A549 (cell line): ENCODE data around the gene ANTKMT.

Source experiments
- CBX8 ChIP-seq: fragments of 200-600 bp; sonication (generic); IDR thresholded peaks from 2 replicates; pipeline ENCODE4 v1.6.1; 2016
- EP300 ChIP-seq, 2 experiments: fragments of >200 bp; sonication (Bioruptor Twin); formaldehyde crosslinking; IDR thresholded peaks; 2 replicates in 1 of 2; 3 replicates in 1 of 2; pipeline ENCODE4 v1.6.1; 2016 to 2017
- JUN ChIP-seq, 2 experiments: fragments of >200 bp; sonication (Bioruptor Twin); formaldehyde crosslinking; IDR thresholded peaks; 2 replicates in 1 of 2; 3 replicates in 1 of 2; pipeline ENCODE4 v1.6.1; 2016 to 2017
- MAX ChIP-seq: IDR thresholded peaks from 2 replicates; pipeline ENCODE4 v1.6.1; 2012
- MYC ChIP-seq: IDR thresholded peaks from 2 replicates; pipeline ENCODE4 v1.6.1; 2012; ENCODE audit warnings: mild to moderate bottlenecking, inconsistent platforms, low read length, improper control_type of control experiment, borderline replicate concordance
- POLR2A ChIP-seq: IDR thresholded peaks from 2 replicates; pipeline ENCODE4 v1.6.1; 2012; ENCODE audit warnings: mild to moderate bottlenecking, low read length
- ZC3H11A ChIP-seq: fragments of 450-650 bp; IDR thresholded peaks from 2 replicates; pipeline ENCODE4 v1.6.1; 2014; ENCODE audit warnings: antibody characterized with exemption, mild to moderate bottlenecking
- ZFP36 ChIP-seq: fragments of 450-650 bp; IDR thresholded peaks from 2 replicates; pipeline ENCODE4 v1.6.1; 2014; ENCODE audit warnings: borderline replicate concordance; ENCODE audit not compliant: partially characterized antibody
- TF ChIP-seq, protein P1 (sequence below): fragments of >200 bp; sonication (Bioruptor Twin); formaldehyde crosslinking; IDR thresholded peaks from 3 replicates; pipeline ENCODE4 v1.5.1; 2016

DNA sequence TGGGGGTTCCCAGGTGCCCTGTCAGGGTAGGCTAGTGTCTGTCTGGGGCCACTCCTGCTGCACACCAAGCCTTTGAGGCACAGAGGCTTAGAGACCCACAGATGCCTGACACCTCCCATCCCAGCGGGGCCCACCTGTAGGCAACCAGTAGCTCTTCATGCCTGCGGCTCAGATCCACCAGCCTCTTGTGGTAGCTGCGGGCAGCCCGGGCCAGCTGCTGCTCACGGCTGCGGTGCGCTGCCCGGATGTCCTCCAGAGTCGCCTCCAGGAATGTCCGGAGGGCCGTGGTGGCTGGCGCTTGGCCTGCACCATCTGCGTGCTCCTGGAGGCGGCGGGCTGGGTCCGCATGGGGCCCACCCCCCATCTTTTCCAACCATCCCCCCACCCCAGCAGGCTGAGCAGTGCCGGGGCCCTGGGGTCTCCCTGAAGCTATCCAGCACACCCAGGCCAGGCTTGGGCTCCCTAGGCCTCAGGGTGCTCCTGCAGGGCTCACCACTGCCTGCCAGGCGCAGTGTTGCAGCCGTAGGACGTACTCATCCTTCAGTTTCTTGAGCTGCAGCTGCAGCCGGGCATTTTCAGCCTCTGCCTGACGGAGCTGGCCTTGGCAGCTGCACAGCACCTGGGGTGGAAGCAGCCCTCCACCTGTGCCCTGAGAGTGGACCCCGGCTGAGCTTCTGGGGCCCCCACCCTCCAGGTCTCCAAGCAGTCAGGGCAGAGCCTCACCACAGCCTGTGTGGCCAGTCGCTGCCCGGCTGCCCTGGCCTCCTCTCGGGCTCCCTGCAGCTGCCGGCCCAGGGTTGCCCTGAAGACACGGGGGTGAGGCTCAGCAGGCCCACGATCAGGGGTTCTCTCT, 3.5 kb downstream of the ANTKMT start:
- TF ChIP-seq MYC, result no peak
- TF ChIP-seq CBX8, result no peak
- TF ChIP-seq, protein P1, sequence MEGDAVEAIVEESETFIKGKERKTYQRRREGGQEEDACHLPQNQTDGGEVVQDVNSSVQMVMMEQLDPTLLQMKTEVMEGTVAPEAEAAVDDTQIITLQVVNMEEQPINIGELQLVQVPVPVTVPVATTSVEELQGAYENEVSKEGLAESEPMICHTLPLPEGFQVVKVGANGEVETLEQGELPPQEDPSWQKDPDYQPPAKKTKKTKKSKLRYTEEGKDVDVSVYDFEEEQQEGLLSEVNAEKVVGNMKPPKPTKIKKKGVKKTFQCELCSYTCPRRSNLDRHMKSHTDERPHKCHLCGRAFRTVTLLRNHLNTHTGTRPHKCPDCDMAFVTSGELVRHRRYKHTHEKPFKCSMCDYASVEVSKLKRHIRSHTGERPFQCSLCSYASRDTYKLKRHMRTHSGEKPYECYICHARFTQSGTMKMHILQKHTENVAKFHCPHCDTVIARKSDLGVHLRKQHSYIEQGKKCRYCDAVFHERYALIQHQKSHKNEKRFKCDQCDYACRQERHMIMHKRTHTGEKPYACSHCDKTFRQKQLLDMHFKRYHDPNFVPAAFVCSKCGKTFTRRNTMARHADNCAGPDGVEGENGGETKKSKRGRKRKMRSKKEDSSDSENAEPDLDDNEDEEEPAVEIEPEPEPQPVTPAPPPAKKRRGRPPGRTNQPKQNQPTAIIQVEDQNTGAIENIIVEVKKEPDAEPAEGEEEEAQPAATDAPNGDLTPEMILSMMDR, result no peak
- no peak for TF ChIP-seq EP300 (IDR thresholded peaks at IDR 0.05)
- no peak for TF ChIP-seq ZFP36
- no peak for TF ChIP-seq MAX
- TF ChIP-seq JUN (IDR thresholded peaks at IDR 0.05), result no peak
- no peak for TF ChIP-seq POLR2A
- TF ChIP-seq ZC3H11A, result no peak
